SHP77 (cell line): ENCODE data around the gene ALS2.

Experiments
- DNase-seq, 2 experiments: peaks; one replicate each; lab custom pipeline; 2025; lab: John Stamatoyannopoulos, UW

Gene ALS2

DNA sequence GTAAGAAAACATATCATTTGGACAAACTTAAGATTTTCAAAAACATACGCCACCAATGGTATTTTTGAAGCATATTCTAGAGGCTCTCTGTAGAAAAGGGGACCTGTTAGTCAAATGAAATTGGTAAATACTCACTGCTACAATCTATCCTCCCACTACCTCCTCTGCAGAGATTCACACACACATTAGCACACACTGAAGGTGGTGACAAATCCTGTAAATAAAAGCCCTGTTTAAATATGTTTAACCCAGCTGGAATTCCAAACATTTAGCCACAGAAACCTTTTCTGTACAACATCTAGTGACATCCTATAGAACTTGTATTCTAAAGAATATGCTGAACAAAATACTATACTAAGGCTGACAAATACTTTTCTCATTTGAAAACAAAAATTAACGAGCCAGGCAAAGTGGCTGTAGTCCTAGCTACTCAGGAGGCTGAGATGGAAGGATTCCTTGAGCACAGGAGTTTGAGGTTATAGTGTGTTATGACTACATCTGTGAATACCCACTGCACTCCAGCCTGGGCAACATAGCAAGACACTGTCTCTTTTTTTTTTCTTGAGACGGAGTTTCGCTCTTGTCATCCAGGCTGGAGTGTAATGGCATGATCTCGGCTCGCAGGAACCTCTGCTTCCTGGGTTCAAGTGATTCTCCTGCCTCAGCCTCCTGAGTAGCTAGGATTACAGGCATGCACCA is 25.9 kb downstream of the ALS2 start:
- DNase-seq = no peak

- DNase-seq = no peak
Measured at GRCh38 chr2:201751566-201751965, 29.2 kb downstream of the ALS2 start.

GRCh38 chr2:201746551-201746950 is 34.2 kb downstream of the ALS2 start:
- DNase-seq = no peak

DNA sequence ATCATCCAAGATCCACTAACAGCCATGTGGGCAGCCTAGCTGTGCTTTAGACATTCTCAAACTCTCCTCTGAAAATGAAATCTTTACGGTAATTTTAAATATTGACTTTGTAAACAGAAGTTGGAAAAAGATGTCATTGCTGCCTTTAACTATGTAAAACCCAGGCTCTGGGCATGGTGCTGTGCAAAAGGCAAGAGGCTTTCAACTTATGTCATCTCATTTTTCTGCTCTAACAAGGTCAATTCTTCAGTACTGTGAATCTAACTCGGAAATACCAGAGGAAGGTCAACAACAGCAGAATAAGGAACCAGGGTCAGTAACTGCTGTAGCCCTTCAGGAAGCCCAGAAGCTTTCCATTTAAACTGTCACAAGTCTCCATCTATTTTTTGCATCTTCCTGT is 45.2 kb downstream of the ALS2 start:
- no peak for DNase-seq

GRCh38 chr2:201734111-201734510 is 46.6 kb downstream of the ALS2 start:
- DNase-seq = no peak

DNA sequence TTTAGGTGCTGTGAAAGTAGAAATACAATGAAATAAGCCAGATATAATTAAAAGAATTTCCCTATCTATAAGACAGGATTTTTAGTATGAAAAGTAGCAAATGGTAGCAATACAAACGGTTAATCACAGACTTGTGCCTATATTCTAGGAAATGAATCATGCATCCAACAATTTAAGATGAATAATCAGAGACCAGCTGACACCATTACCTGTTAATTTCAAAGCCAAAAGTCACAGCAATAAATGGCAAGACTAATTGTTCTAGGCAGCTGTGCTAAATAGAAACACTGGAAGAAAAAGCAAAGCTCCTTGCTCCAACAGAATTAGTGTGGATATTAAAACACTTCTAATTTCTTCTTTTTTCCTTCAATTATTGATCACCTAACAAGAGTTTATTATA is 47.2 kb downstream of the ALS2 start:
- DNase-seq = no peak

GRCh38 chr2:201730651-201731285 is 50.0 kb downstream of the ALS2 start:
- DNase-seq = no peak

DNA sequence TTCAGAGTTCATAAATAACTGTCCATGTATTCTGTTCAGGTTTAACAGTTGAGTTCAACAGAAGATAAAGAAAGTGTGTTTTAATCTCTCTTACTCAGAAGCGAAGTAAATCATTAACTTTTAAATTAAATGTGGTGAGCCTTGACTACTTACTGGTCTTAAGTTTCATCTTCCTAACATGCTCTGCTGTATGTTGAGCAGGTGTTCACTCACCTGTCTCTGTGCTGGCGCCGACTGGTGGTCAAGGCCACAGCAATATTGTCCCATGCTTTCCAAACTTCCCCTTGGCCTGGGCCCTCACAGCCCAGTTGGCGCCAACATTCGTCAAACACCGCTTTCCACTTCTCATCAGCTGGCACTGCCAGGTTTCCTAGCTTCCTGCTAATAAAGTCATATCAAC is 65.3 kb downstream of the ALS2 start:
- no peak for DNase-seq

DNA sequence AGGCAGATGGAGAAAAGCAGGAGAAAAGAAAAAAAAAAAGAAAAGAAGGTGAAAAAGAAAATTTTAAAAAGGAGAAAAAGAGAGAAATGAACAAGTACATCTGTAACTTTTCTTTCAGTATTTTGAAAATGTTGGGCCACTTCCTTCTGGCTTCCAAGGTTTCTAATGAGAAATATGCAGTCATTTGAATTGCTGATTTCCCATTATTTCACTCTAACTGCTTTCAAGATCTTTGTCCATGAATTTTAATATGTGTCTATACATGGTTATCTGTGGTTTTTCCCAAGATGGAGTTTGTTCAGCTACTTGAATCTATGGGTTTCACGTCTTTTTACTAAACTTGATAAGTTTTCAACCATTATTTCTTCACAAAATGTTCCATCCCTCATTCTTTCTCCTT is 68.0 kb downstream of the ALS2 start:
- DNase-seq = no peak

GRCh38 chr2:201709747-201710146 is 71.0 kb downstream of the ALS2 start:
- no peak for DNase-seq

- DNase-seq = no peak
Measured at GRCh38 chr2:201709049-201709448, 71.7 kb downstream of the ALS2 start.

- no peak for DNase-seq
Measured at GRCh38 chr2:201707753-201708152, 73.0 kb downstream of the ALS2 start.

DNA sequence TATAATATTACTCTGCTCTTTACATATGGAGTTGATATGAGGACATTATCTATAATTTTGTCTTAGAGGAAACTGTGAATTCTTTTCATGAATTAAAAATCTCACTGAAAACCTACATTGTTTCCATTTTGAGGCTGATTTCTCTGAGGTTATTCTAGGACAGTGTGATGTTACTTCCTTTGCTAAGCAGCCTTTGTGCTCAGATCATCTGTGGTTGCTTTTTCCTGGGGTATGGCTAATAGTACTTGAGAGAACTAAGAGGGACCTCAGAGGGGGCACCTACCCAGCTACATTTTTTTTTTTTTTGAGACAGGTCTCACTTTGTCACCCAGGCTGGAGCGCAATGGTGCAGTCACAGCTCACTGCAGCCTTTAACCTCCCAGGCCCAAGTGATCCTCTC is 73.6 kb downstream of the ALS2 start:
- DNase-seq = no peak

DNA sequence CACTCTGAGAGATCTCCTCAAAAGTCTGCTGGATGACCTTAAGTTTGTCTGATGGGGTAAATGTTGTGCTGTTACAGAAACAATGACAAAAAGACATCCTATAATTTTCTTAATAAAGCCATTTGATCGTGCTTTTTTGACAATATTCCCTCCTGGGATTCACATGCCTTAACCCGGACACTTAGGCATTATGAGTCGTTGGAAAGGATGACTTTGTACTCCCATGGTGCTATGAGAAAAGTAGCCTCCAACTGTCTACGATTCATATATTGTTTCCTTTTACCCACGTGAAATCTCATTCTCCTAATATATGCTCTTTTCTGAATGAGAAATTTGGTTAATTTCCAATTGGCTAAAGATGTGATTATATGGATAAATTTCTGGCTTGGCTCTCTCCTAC is 76.2 kb downstream of the ALS2 start:
- no peak for DNase-seq

DNA sequence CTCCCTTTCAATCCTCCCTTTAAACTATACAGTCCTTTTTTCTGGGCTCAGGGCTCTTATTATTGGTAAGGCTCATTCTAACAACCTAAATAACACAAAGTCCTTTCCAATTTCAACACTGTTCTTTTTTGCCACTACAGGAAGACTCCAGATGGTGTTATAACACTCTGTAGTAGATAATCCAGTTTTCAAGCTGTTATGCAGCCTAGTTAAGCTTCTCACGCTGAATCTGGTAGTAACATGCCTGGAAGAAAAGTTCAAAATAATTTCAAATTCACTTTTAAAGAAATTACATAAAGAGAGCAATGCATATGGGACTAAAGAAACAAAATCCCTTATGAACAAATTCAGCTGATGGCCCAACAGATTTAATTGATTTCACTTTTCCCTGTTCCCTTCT is 79.1 kb downstream of the ALS2 start:
- no peak for DNase-seq

DNA sequence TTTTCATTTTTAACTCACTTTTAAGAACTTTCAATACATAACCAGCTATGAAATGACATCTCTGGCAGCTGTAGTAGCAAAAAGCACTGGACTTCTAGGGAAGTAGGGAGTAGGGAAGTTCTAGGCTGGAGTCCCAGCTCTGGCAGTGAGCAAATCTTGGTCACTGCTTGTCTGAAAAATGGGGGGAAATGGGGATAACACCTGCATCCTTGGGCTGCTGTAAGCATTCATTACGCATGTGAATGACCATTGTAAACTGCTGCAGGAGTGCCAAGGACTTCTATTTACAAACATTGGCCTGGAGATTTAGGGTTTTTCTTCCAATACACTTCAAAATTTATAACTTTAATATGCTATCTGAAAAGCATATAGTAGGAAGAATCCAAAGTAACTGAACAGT is 81.3 kb downstream of the ALS2 start:
- no peak for DNase-seq

DNA sequence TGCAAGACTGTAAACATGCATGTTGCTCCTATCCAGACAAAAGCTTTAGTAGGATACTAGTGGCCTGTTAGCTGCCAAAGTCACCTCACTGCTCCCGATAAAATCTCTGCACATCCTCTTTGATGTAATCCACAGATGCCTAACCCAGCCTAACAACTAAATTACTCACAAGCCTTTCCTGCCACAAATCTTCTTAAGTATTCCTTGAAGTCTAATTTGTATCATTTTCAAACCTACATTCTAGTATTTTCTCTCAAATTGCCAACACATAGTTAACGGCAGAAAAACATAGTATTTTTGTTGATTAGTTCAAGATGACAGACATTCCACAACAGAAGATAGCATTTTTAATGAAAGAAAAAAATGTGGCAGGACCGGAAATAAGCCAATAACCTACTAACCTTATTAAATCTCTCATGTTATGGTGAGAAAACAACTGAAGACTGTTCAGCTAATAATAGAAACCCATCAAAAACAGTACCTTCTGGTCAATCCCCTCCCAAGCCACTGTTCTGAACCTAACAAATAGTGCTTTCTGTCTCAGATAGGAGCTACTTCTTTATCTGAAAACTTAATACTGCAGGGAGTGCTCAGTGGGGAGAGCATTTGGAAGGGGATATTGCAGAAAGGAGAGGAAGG is 82.0 kb downstream of the ALS2 start, which contains the start of gene MPP4:
TSS of gene MPP4 (minus strand) at position 57 of the 639 bp plus-strand sequence. CDS start 4,690 bp downstream, outside the sequence.
- DNase-seq = no peak

DNA sequence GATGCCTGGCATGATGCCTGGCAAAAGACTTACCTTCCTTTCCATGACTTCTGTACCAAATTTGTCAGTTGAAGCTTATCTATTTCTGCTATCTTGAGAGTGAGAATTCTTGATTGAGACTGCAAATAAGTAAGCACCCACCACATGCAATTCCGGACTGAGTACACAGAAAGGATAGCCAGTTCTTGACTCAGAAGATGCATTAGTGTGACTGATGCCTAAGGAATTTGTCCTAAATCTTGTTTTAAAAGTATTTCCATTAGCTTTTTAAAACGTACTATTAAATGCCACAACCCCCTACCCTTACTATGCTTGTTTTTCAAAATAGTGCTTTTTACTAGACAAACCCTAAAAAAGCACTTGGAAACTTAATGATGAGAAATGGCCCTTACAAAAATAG is 82.8 kb downstream of the ALS2 start:
- DNase-seq = no peak

DNA sequence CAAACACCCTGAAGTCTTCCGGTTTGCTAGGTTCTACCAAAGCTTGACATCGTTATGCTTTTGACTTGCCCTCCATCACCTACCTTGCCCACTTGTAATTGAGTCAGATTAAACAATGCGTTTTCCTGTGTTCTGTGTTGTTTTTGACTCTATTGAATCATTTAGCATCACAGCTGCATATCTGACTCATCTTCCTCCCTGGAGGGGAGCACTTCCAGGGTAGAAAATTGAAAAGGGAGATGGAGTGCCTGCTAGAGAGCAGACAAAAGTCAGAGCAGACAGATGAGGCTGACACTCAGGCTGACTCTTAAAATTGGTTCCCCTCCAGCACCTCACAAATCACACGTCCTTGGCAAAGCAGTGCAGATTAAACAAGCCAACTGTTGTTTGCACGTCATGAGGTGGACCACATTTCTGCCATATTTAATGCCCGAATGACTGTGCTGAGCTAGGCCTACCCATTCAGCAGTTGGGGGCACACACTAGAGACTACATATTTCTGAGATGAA is 84.5 kb downstream of the ALS2 start:
- DNase-seq = peak in 1 of 2 experiments; percentile 5

DNA sequence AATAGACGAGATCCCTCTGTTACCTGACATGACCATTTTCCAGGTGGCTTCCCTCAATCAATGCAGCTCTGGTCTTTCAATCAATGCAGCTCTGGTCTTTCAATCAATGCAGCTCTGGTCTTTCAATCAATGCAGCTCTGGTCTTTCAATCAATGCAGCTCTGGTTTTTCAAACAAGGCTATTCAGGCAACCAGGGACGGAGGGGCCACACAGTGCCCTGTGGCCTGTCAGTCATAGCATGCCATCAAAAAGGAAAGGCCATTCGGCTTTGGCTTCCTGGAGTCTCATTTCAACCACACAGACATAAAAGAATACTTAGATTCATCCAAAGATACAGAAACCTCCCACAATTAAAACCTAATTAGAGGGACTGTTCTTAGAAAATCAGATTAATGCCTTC is 95.6 kb downstream of the ALS2 start:
- DNase-seq = no peak

DNA sequence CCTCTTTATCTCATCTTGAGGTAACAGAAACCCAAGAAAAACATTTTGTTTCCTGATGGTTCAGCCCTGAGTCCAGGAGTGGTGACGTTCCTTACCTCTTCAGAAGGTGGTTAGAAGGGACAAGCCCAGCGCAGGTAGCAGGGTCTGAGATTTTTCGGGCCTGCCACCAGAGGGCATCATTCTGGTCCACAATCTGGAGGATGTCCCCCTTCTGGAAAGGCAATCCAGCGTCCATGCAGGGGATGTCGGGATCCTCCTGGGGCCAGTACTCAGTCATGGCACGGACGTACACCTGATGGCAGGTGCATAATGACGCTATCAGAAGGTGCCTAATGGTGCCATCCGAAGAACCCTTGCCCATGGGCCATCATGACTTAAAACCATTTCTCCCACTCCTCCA is 100.0 kb downstream of the ALS2 start:
- DNase-seq = peak; percentile 13 to 24

GRCh38 chr2:201678401-201678800 is 102.3 kb downstream of the ALS2 start:
- no peak for DNase-seq

DNA sequence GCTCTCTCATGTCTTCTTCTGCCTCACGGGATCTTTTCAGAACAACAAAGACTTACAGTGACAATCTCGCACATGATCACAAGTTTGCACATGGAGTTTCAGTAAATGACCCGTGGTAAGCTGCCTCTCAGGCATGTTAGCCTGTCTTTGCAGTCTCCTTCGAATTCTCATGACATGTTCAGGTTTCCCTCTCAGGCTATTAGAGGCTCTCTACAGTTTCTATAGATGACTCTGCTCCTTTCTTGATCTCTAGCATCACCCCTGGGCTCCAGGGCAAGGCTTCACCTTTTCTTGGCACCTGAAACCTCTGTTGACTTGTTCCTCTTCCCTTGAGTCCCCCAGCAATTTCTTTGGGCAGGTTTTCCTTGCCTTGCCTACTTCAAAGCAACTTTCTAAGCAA is 105.3 kb downstream of the ALS2 start:
- DNase-seq = no peak
